Head of caudate nucleus (tissue), 42 donors: ENCODE measurements around the gene MAMLD1.
A peak's percentile ranks its signal among the peaks of the same experiment; 100 is the strongest.

Experiments used
- DNase-seq, 42 donors: peaks; one replicate each; pipeline versions ENCODE4 v3.0.0 to v3.0.0-alpha.2; 2020 to 2021; ENCODE audit warnings: mixed read lengths in 7 of 42
- intact Hi-C: fragments of 100-400 bp; cut with DNase I; formaldehyde crosslinking; loops from one replicate; pipeline ENCODE4 v1.15.0; 2022

MAMLD1 gene

GRCh38 chrX:150508451-150509367, 145.6 kb downstream of the MAMLD1 start:
- peak; percentile 40 to 88 (median 70) for DNase-seq
- intact Hi-C loops, result no loop called here

GRCh38 chrX:150509703-150510102, 146.6 kb downstream of the MAMLD1 start:
- intact Hi-C loops, result no loop called here
- no peak for DNase-seq

GRCh38 chrX:150512461-150512901, 149.4 kb downstream of the MAMLD1 start:
- DNase-seq, result no peak
- intact Hi-C loops, result no loop called here

- DNase-seq, result no peak
- intact Hi-C loops, result no loop called here
Measured at GRCh38 chrX:150513544-150513943, 150.4 kb downstream of the MAMLD1 start.

GRCh38 chrX:150514462-150514861, 151.3 kb downstream of the MAMLD1 start:
- DNase-seq, result no peak

GRCh38 chrX:150515801-150516200, 152.7 kb downstream of the MAMLD1 start:
- no peak for DNase-seq
- intact Hi-C loops, result no loop called here

More at GRCh38 chrX:150514462-150514861, 151.3 kb downstream of the MAMLD1 start:
- intact Hi-C loops, result no loop called here

- intact Hi-C loops, result no loop called here
- DNase-seq, result no peak
Measured at GRCh38 chrX:150517303-150517910, 154.3 kb downstream of the MAMLD1 start.

- intact Hi-C loops, result no loop called here
- no peak for DNase-seq
Measured at GRCh38 chrX:150522494-150522893, 159.4 kb downstream of the MAMLD1 start.

GRCh38 chrX:150525061-150525919, 162.2 kb downstream of the MAMLD1 start:
- peak; percentile 42 to 94 (median 85) for DNase-seq
- intact Hi-C loops, result no loop called here

GRCh38 chrX:150526692-150527091, 163.6 kb downstream of the MAMLD1 start:
- DNase-seq, result no peak
- intact Hi-C loops, result no loop called here

GRCh38 chrX:150527108-150527507, 164.0 kb downstream of the MAMLD1 start:
- no peak for DNase-seq
- intact Hi-C loops, result no loop called here

GRCh38 chrX:150529587-150529986, 166.5 kb downstream of the MAMLD1 start:
- intact Hi-C loops, result no loop called here

GRCh38 chrX:150530821-150531220, 167.7 kb downstream of the MAMLD1 start:
- intact Hi-C loops, result no loop called here
- peak in 3 of 42 donors; percentile 23 to 42 (median 33) for DNase-seq

More at GRCh38 chrX:150529587-150529986, 166.5 kb downstream of the MAMLD1 start:
- DNase-seq, result no peak

- peak in 8 of 42 donors; percentile 13 to 45 (median 29) for DNase-seq
- intact Hi-C loops, result no loop called here
Measured at GRCh38 chrX:150531467-150531866, 168.3 kb downstream of the MAMLD1 start.

- intact Hi-C loops, result no loop called here
- DNase-seq, result no peak
Measured at GRCh38 chrX:150533863-150534262, 170.7 kb downstream of the MAMLD1 start.

GRCh38 chrX:150536455-150537116, 173.5 kb downstream of the MAMLD1 start:
- intact Hi-C loops, result no loop called here

GRCh38 chrX:150537851-150538250, 174.7 kb downstream of the MAMLD1 start:
- intact Hi-C loops, result no loop called here
- no peak for DNase-seq

More at GRCh38 chrX:150536455-150537116, 173.5 kb downstream of the MAMLD1 start:
- DNase-seq, result no peak

- DNase-seq, result no peak
- intact Hi-C loops, result no loop called here
Measured at GRCh38 chrX:150540965-150541364, 177.8 kb downstream of the MAMLD1 start.

- DNase-seq, result no peak
Measured at GRCh38 chrX:150542846-150543229, 179.7 kb downstream of the MAMLD1 start.

More at GRCh38 chrX:150542846-150543229, 179.7 kb downstream of the MAMLD1 start:
- intact Hi-C loops, result no loop called here
